ENCODE results near the gene PPM1M. TPM values are rescaled to one million over a fixed set of nuclear protein-coding genes. Genes with fewer than 3 reads are reported as not detected.

Gene PPM1M
- total and polyA plus RNA-seq, 2 experiments from 2014 or later: 2.2 to 4.0 TPM

DNA sequence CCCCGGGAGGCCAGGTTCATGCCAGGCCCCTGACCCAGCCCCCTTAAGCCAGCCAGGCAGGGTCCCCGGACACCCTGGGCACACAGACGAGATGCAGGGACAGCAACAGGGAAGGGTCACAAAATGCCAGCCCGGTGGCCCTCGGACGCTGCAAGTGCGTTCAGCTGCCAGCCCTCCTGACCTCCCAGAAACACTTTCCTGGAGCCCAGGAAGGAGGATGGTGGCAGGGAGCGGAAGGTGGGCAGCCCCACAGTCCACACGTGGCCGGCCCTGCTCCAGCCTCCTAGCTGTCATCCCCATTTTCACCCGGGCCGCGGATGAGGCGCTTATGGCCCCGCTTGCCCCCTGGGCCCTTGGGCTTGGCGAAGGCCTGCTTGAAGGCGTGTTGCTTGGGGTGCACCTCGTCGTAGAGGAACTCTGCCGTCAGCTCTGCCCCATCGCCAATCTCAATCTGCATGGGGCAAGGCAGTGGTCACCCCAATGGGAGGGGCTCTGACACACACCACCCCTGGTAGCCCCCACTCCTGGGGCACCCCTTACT is 16.7 kb upstream of the PPM1M start:
- Mint-ChIP-seq H3K4me1 (peaks cover 7% of the 10 kb centered on the region), H3K4me3 (no peak overlapping the region), H3K27ac (no peak overlapping the region), H3K27me3 (ENCODE audit: insufficient read depth, low read depth, poor library complexity) (peaks cover 10% of the 10 kb centered on the region), H3K36me3 (ENCODE audit: low read depth) (peaks cover 23% of the 10 kb centered on the region), H3K9me3 (no peaks in the 10 kb centered on the region)
- TF ChIP-seq STAT1 (IDR thresholded peaks at IDR 0.05; ENCODE audit: unreplicated experiment) (no peak), NANOG (IDR thresholded peaks at IDR 0.05; ENCODE audit: borderline replicate concordance) (no peak), CREB1 (CRISPR knock-in tag; IDR thresholded peaks at IDR 0.05; ENCODE audit: low read depth) (no peak), EZH2phosphoT487 (IDR thresholded peaks at IDR 0.05; ENCODE audit: unreplicated experiment) (no peak), ZNF114 (CRISPR knock-in tag; IDR thresholded peaks at IDR 0.05) (no peak), POLR2AphosphoS5 (IDR thresholded peaks at IDR 0.05; ENCODE audit: low read depth) (no peak), ETS1 (IDR thresholded peaks at IDR 0.05) (no peak)
- TF ChIP-seq, protein P1, sequence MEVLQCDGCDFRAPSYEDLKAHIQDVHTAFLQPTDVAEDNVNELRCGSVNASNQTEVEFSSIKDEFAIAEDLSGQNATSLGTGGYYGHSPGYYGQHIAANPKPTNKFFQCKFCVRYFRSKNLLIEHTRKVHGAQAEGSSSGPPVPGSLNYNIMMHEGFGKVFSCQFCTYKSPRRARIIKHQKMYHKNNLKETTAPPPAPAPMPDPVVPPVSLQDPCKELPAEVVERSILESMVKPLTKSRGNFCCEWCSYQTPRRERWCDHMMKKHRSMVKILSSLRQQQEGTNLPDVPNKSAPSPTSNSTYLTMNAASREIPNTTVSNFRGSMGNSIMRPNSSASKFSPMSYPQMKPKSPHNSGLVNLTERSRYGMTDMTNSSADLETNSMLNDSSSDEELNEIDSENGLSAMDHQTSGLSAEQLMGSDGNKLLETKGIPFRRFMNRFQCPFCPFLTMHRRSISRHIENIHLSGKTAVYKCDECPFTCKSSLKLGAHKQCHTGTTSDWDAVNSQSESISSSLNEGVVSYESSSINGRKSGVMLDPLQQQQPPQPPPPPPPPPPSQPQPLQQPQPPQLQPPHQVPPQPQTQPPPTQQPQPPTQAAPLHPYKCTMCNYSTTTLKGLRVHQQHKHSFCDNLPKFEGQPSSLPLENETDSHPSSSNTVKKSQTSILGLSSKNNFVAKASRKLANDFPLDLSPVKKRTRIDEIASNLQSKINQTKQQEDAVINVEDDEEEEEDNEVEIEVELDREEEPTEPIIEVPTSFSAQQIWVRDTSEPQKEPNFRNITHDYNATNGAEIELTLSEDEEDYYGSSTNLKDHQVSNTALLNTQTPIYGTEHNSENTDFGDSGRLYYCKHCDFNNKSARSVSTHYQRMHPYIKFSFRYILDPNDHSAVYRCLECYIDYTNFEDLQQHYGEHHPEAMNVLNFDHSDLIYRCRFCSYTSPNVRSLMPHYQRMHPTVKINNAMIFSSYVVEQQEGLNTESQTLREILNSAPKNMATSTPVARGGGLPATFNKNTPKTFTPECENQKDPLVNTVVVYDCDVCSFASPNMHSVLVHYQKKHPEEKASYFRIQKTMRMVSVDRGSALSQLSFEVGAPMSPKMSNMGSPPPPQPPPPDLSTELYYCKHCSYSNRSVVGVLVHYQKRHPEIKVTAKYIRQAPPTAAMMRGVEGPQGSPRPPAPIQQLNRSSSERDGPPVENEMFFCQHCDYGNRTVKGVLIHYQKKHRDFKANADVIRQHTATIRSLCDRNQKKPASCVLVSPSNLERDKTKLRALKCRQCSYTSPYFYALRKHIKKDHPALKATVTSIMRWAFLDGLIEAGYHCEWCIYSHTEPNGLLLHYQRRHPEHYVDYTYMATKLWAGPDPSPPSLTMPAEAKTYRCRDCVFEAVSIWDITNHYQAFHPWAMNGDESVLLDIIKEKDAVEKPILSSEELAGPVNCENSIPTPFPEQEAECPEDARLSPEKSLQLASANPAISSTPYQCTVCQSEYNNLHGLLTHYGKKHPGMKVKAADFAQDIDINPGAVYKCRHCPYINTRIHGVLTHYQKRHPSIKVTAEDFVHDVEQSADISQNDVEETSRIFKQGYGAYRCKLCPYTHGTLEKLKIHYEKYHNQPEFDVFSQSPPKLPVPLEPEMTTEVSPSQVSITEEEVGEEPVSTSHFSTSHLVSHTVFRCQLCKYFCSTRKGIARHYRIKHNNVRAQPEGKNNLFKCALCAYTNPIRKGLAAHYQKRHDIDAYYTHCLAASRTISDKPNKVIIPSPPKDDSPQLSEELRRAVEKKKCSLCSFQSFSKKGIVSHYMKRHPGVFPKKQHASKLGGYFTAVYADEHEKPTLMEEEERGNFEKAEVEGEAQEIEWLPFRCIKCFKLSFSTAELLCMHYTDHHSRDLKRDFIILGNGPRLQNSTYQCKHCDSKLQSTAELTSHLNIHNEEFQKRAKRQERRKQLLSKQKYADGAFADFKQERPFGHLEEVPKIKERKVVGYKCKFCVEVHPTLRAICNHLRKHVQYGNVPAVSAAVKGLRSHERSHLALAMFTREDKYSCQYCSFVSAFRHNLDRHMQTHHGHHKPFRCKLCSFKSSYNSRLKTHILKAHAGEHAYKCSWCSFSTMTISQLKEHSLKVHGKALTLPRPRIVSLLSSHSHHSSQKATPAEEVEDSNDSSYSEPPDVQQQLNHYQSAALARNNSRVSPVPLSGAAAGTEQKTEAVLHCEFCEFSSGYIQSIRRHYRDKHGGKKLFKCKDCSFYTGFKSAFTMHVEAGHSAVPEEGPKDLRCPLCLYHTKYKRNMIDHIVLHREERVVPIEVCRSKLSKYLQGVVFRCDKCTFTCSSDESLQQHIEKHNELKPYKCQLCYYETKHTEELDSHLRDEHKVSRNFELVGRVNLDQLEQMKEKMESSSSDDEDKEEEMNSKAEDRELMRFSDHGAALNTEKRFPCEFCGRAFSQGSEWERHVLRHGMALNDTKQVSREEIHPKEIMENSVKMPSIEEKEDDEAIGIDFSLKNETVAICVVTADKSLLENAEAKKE (CRISPR knock-in tag; IDR thresholded peaks at IDR 0.05): no peak
- TF ChIP-seq, protein P2, sequence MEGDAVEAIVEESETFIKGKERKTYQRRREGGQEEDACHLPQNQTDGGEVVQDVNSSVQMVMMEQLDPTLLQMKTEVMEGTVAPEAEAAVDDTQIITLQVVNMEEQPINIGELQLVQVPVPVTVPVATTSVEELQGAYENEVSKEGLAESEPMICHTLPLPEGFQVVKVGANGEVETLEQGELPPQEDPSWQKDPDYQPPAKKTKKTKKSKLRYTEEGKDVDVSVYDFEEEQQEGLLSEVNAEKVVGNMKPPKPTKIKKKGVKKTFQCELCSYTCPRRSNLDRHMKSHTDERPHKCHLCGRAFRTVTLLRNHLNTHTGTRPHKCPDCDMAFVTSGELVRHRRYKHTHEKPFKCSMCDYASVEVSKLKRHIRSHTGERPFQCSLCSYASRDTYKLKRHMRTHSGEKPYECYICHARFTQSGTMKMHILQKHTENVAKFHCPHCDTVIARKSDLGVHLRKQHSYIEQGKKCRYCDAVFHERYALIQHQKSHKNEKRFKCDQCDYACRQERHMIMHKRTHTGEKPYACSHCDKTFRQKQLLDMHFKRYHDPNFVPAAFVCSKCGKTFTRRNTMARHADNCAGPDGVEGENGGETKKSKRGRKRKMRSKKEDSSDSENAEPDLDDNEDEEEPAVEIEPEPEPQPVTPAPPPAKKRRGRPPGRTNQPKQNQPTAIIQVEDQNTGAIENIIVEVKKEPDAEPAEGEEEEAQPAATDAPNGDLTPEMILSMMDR (conservative IDR thresholded peaks at IDR 0.05; ENCODE audit: low read depth in 2 of 2): no peak
- Histone ChIP-seq H3K4me1 (ENCODE audit: insufficient read depth) (no peaks in the 10 kb centered on the region), H3K4me3 (no peak overlapping the region), H2AFZ (no peak overlapping the region), H3K27ac (ENCODE audit: low read depth) (no peak overlapping the region), H4K20me1 (replicated peaks; ENCODE audit: insufficient read depth) (0 out of 2 replicates have a peak, but pooled peaks cover 5% of the 10 kb centered on the region), H3K27me3 (ENCODE audit: insufficient read depth) (no peaks in the 10 kb centered on the region), H3K4me2 (no peak overlapping the region), H3K36me3 (ENCODE audit: insufficient read depth) (peaks cover 3% of the 10 kb centered on the region; the same call in 1 of the 2 replicates), H3K79me2 (replicated peaks; ENCODE audit: insufficient read depth) (no peaks in the 10 kb centered on the region), H3K9me2 (ENCODE audit: insufficient read depth) (no peaks in the 10 kb centered on the region), H3F3A (replicated peaks; ENCODE audit: low read depth) (0 out of 2 replicates have a peak, but pooled peaks cover 5% of the 10 kb centered on the region)
- ATAC-seq (no peak), DNase-seq (ENCODE audit: low spot score) (no peak)

Data from GM23338 (cell line).